T-helper 9 cell (primary cell): ENCODE results near the gene HNRNPA1.
"Not testable (repeated sequence)": the region's sequence is repeated elsewhere in the genome, so short reads cannot be mapped to it uniquely, and the experiment has no call there.

Experiments
- DNase-seq: peaks from one replicate; pipeline ENCODE4 v3.0.0-alpha.2; 2020
- total RNA-seq, 2 donors: gene quantifications; one replicate each; lab custom pipeline; 2026; lab: John Stamatoyannopoulos, UW

The HNRNPA1 gene
- total RNA-seq, result 791 to 1,035 reads per million in 2 donors

GRCh38 chr12:54280468-54281260 lies at the start of gene HNRNPA1:
TSS of gene HNRNPA1 (plus strand) at chr12:54280726. CDS start at chr12:54280808, 82 bp downstream.
- DNase-seq, result peak; percentile 82

- not testable (repeated sequence) for DNase-seq
Measured at GRCh38 chr12:54231269-54231668, 49.3 kb upstream of the HNRNPA1 start.

DNA sequence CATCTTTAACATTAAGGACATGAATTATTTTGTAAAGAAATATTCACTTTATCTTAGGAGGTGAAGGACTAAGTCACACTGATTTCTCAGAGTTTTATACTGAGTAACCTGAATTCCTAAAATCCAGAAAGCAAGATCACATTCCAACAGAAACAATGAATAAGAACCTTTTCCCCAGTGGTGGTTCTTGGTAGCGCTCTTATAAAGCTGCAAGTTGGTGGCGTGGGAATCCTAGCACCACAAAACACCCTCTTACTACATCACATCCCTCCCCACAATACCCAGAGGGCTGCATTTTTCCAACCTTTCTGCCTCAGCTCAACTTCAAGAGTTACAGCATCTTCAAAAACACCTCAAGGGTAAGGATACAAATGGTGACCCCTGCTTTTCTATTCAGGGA lies 47.7 kb upstream of the HNRNPA1 start:
- no peak for DNase-seq

DNA sequence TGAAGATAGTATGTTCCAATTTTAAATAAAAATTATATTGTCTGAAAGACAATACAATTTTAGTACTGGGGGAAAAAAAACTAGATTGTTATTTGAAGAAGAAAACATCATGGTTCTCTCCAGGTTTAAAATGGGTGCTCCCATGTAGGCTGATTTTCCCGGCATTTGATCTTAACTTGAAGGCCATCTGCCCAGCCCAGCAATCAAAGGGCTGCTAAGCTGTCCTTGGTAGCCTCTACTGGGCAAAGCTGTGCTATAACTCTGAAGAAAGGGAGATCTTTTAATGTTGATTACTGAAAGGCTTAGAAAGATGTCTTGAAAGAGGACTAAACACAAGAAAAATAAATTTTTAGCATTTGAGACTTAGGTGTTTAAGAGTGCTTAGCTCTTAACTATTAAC lies 42.0 kb upstream of the HNRNPA1 start:
- no peak for DNase-seq

- no peak for DNase-seq
Measured at GRCh38 chr12:54239620-54240019, 40.9 kb upstream of the HNRNPA1 start.

DNA sequence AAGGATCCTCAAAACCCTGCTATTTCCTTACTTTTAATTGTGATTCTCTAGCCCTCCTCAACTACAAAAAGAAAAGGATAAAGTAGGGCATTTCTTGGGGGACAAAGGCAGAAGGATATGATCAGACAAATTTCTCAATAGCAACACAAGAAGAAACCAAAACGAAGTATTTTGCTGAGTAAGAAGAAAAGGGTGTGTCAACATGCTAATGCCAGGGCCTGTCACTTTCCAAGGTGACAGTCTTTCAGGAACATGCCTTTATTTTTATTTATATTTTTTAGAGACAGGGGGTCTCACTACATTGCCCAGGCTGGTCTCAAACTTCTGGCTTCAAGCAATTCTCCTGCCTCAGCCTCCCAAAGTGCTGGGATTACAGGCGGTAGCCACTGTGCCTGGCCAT lies 40.4 kb upstream of the HNRNPA1 start:
- DNase-seq, result no peak

DNA sequence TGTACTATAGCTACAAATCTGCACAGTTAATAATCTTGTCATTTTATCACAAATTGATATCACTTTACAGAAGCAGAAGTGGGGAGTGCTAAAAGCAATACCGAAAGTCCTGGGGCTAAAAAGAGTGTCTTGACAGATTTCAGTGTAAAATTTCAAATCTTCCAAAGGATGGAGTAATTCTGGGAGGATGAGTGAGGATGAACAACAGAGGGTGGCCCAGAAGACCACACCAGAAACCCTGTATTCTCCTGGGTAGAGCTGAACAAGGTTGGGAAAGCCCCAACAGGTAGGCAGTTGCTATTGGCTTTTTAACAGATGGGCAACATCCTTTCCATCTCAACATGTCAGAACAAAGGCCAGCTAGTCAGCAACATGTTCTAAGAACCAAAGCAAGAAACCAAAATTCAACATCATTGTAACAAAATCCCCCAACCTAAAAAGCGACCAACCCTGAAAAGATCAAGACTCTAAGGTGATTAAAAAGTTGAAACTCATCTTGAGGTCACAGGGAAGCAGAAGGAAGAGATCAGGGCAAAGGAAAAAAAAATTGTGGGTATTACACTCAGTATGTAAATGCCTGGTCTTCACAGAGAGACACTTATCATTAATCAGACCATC lies 39.4 kb upstream of the HNRNPA1 start:
- no peak for DNase-seq

DNA sequence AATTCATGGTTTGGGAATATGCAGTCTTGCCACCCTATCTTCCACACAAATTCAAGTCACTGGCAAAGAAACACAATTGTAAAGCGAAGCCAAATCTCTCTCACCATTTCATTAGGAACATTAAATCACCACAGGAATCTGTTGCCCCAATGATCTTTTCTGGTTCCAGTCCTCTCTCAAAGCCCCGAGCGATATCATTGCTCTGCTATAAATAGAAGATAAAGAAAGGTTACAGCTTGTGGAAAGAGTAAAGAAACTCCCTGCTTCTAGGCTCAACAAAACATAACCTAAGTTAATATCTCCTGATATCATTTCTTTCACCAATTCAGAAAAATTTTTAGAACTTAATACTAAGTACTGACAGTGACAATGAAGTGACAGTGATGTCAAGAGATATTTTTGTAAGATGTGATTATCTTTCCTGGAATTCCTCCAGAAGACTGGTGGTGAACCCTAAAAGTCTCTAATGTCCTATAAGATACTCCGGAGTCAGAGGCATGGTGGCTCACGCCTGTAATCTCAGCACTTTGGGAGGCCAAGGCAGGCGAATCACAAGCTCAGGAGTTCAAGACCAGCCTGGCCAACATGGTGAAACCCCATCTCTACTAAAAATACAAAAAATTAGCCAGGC lies 34.4 kb upstream of the HNRNPA1 start:
- DNase-seq, result no peak

GRCh38 chr12:54249489-54249888 lies 31.0 kb upstream of the HNRNPA1 start:
- DNase-seq, result no peak

DNA sequence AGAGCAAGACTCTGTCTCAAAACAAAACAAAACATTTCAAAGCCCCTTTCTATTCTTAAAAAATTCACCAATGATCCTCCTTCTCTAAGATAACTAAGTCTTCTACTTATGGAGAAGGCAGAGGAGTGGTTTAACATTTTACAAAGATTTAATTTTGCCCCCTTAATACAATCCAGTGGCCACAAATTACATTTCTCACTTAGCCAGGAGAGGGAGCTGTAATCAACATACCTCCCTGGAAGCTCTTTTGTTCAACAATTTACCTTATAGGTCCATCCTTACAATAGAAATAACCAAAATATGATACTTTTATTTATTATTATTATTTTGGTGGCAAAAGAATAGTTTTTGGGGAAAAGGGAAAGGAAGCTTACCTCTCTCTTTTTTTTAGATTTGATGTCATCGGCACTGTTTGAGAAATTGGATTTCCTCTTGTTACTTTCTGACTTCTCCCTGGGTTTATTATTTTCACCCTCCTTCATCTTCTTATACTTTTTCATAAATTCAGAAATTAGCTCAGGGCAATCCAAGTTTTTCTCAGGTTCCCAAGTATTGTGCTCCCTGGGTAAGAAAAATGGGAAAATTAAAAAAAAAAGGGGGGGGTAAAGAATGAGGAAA lies 28.8 kb upstream of the HNRNPA1 start:
- DNase-seq, result no peak

DNA sequence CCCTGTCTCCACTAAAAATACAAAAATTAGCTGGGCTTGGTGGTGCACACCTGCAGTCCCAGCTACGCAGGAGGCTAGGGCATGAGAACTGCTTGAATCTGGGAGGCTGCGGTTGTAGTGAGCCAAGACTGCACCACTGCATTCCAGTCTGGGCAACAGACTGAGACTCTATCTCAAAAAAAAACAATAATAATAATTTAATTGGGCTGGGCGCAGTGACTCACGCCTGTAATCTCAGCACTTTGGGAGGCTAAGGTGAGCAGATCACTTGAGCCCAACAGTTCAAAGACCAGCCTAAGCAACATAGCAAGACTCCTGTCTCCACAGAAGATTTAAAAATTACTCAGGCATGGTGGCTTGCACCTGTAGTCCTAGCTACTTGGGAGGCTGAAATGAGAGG lies 27.3 kb upstream of the HNRNPA1 start:
- no peak for DNase-seq

DNA sequence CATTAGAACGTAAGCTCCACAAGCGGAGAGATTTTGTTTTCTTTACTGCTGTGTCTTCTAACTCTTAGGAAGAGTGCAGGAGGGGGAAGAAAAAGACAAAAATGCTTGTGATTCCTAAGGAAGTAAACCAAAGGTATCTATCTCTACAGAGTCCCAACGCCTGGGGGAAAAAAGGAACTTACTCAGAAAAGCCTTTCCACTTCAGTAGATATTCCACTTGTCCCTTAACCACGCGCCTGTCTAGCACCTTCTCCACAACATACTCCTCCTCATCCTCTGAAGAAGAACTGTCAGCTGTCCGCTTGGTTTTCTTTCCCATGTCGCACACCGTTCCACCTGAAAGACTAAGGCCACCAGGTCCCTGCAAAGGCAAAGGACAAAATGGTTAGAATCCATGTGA lies 23.2 kb upstream of the HNRNPA1 start:
- DNase-seq, result no peak

DNA sequence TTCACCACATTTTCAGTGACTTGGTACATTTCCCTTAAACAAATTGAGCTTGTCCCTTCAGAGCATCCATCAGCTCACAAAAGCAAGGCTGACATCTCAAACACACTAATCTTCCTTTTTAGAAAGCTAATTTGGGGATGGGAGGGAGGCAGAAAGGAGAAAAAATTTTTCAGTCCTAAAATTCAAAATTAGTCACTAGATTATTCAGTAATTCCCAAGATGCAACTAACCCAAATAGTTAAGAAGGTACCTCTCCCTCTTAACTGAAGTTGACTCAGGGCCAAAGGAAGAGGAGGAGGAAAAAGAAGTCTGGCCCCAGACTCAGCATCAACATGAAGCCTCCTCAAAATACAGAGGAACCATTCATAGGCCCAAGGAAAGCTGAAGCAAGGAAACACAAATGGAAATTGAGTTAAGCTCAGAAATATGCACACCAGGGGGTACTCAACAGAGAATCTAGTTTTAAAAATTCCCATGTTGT lies 22.3 kb upstream of the HNRNPA1 start:
- DNase-seq, result no peak

- no peak for DNase-seq
Measured at GRCh38 chr12:54259194-54260011, 21.1 kb upstream of the HNRNPA1 start.

- no peak for DNase-seq
Measured at GRCh38 chr12:54261815-54262402, 18.6 kb upstream of the HNRNPA1 start.

DNA sequence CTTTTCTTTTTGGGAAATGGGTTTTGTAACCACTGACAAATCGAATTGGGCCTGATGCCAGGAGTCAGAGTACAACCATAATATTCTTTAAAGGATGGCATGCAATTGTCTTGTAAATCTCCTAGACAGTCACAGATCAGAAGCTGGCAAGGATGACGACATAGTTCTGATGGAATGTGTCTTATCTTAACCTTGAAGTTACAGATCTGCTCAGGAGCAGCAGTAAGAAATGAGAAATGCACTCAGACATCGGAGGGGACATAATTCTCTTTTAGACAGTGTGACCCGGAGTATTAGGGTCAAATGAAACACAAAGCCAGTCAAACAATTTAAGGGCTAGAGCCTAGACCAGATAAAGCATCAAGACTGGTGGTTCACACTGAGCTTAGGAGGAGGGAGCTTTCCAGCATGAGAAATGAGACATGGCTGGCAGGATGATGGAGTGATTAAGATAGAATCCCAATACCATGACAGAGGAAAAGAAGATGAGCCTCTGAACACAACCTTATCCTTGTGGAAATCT lies 18.1 kb upstream of the HNRNPA1 start:
- DNase-seq, result no peak

DNA sequence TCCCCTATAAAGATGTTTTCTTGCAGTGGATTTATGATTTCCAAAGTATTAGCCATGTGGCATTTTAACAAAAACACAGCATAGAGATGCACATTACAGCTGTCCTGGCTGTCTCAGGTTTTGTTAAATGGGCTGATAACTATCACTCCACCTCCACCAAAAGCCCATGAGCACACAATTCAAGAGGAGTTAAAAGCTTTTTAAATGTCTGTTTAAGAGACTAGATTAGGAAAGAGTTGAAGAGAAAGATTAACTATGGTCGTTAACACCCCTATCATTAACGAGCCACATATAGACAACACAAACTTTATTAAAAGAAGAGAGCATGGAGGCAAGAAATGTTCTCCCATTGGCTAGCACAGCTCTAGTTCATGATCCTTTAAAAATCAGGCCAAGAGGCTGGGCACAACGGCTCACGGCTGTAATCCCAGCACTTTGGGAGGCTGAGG lies 15.1 kb upstream of the HNRNPA1 start:
- no peak for DNase-seq

DNA sequence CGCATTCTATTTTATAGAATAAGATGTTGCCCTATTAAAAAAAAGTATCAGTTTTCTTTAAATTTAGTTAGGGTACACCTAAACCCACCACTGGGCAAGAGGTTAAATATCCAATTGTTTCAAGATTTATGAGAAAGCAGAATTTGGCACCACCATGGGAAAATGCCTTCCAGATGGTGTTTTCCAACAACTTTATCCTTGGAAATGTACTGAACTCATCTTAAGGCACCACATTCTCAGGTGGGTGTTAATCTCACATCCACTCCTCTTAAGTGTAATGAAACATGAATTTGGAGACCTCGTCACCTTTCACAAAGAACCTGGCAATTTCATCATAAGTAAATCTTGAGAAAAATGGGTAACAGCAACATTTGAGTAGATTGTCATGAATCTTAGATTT lies 13.7 kb upstream of the HNRNPA1 start:
- DNase-seq, result no peak

DNA sequence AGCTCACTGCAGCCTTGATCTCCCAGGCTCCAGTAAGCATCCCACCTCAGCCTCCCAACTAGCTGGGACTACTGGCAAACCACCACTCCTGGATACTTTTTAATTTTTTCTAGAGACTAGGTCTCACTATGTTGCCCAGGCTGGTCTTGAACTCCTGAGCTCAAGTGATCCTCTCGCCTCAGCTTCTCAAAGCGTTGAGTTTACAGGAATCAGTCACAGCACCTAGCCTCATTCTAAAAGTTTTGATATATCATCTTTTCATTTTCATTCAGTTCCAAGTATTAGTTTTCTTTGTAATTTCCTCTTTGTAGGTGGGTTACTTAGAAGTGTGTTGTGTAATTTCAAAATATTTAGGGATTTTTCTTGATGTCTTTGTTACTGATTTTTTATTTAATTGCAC lies 10.2 kb upstream of the HNRNPA1 start:
- no peak for DNase-seq

GRCh38 chr12:54272214-54272613 lies 8.3 kb upstream of the HNRNPA1 start:
- no peak for DNase-seq

DNA sequence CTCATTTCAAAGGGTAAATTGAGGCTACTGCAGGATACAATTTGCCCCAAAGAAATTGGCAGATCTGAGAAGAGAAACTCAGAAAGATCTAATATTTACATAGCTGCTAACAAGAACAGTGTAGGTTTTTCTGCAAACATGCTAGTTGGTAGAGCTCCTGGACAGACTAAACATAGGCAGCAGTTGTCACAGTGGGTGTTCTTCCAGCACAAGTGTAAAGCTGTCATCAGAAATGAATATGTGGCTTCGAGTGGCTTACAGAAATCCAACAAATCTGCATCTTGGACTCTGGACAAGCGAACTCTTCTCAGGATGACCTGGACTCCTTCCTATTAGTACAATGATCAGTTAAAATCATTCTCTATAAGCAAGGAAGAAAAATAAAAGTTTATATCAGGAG lies 6.5 kb upstream of the HNRNPA1 start:
- no peak for DNase-seq

GRCh38 chr12:54276368-54276767 lies 4.2 kb upstream of the HNRNPA1 start:
- DNase-seq, result no peak
